ENCODE measurements around the gene AKT3.

AKT3 gene

DNA sequence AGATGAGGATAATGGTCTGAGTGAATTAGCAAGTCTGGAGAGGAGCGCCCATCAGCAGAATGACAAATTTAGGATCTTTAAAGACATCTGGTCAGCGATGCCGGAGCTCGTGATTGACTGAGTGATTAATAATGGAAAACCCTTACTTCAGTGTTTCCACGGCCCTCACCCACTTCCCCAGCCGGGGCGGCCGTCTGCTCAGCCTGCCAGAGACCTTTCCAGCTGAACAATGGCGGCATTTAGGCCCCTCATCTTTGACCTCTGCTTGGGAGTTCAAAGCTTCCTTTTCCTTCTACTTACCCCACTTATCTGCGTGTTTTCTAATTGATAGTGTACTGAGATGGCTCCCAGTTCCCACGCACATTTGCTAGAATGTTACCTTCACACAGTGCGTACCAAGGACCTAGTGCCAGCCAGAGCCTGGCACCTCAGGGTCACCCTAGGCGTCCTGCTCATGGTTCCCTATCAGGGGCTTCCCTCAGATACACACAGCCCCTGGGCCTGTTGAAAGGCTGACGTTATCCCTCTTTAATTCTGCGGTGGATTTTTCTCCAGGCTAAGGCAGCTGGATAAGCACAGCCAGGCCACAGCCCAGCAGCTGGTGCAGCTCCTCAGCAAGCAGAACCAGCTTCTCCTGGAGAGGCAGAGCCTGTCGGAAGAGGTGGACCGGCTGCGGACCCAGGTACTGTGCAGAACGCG is 361.4 kb downstream of the AKT3 start:
- no peak for DNase-seq (ENCODE audit: low read depth in 2 of 2)

- DNase-seq (ENCODE audit: low read depth in 2 of 2), result no peak
These were observed 362.3 kb downstream of the AKT3 start for GRCh38 chr1:243487649-243488227.

DNA sequence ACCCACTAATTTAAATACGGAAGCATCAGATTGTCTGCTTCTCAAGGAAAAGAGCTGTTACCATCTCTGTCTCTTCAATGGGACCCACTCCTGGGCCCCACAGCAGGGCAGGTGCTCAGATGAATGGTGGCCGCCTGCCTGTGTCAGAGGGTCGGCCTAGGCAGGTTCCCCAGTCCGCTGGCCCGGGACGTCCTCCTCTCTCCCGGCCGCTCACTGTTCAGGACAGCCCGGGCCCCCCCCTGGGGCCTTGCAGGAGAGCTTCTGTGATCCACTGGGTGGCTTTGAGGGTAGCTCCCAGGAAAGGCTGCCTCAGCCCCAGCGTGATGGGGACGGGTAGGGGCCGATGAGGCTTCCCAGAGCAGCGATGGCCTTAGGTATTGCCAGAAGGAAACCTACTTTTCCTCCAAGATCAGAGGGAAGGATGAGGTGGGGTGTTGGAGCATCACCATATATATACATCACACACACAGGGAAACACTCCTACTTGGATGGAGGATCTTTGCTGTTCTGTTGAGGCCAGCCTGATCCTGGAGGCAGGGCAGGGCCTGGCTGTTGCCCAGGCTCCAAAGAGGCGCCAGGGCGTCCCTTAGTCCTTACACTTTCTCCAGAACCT is 362.9 kb downstream of the AKT3 start:
- no peak for DNase-seq (ENCODE audit: low read depth in 2 of 2)

- no peak for DNase-seq (ENCODE audit: low read depth in 2 of 2)
These were observed 366.1 kb downstream of the AKT3 start for GRCh38 chr1:243483952-243484351.

- DNase-seq (ENCODE audit: low read depth in 2 of 2), result no peak
These were observed 366.8 kb downstream of the AKT3 start for GRCh38 chr1:243483071-243483771.

GRCh38 chr1:243482141-243483022 is 367.7 kb downstream of the AKT3 start:
- no peak for DNase-seq (ENCODE audit: low read depth in 2 of 2)

- no peak for DNase-seq (ENCODE audit: low read depth in 2 of 2)
These were observed 368.9 kb downstream of the AKT3 start for GRCh38 chr1:243481101-243481500.

DNA sequence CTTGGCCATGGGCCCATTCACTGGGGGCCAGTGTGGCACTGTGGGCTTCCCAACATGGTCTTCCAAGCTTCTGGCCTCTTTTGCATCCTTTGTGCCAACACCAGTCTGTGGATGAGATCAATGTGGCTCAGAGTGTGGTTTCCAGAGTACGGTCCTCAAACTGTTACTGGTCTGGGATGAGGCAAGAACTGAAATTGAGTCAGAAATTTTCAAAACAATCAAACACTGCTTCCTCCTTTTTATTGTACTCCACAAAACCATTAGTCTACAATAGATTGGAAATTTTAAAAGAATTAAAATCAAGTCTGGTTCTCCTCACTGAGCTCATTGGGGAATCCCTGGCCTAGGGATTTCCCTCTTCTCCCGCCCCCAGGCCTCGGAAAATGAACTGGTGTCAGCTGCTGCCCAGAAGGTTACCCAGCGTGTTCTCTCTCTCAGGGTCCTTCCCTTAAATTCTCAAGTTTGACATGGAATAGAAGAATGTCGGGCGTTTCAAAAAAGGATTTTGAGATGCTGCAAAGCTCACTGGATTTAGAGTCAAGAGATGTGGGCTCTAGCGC is 372.2 kb downstream of the AKT3 start:
- DNase-seq (ENCODE audit: low read depth in 2 of 2), result no peak

DNA sequence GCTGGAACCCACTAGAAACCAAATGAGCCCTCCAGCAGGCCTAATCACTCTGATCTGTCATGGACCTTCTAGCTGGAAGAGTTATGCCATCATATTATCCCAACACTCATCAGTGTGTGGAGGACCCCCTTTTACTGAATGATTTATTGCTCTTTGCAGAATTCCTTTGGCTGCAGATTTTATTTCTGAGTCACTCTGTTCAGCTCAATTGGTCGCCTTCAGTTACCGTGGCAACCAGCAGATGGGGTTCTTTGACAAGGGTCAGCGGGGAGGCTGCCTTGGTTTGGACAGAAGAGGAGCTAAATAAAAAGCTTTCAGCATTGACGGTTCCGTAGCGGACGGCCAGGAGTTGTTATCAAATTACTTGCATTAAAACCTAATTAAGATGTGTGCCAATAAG is 374.1 kb downstream of the AKT3 start:
- no peak for DNase-seq (ENCODE audit: low read depth in 2 of 2)

- no peak for DNase-seq (ENCODE audit: low read depth in 2 of 2)
These were observed 375.1 kb downstream of the AKT3 start for GRCh38 chr1:243474906-243475305.

DNA sequence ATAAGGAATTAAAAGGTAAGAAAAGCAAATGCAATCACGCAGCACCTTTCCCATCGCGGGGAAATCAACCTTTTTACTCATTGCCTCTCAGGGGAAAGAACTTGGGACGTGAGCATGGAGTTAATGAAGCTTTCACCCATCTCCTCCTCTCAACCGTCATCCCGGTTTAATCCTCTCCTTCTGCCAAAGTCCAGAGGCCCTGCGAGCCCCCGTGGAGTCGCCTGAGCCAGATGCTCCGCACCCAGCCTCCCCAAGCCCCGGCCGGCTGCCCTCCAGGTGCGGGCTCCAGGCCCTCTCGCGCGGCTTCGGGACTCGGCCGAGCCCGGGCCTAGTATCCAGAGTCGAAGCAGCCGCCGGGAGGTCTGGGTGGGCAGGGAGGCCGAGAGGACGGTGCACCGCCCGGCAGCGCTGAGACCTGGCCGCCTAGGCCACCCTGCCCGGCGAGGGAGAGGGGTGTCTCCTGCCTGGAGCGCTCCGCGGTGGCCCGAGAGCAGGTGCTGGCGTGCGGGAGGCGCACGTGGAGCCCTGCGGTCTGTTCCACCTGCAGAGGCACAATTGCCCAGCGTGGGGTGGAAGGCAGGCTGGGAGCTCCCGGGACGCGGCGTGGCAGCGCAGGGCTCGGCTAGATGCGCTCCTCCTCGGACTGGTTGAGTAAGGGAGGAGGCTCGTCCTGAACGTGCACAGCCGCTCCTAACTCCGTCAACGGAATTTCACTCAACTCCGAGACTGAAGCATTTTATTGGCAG is 375.7 kb downstream of the AKT3 start:
- no peak for DNase-seq (ENCODE audit: low read depth in 2 of 2)

- DNase-seq (ENCODE audit: low read depth in 2 of 2), result no peak
These were observed 376.6 kb downstream of the AKT3 start for GRCh38 chr1:243473227-243474135.

- no peak for DNase-seq (ENCODE audit: low read depth in 2 of 2)
These were observed 378.0 kb downstream of the AKT3 start for GRCh38 chr1:243471754-243472745.

DNA sequence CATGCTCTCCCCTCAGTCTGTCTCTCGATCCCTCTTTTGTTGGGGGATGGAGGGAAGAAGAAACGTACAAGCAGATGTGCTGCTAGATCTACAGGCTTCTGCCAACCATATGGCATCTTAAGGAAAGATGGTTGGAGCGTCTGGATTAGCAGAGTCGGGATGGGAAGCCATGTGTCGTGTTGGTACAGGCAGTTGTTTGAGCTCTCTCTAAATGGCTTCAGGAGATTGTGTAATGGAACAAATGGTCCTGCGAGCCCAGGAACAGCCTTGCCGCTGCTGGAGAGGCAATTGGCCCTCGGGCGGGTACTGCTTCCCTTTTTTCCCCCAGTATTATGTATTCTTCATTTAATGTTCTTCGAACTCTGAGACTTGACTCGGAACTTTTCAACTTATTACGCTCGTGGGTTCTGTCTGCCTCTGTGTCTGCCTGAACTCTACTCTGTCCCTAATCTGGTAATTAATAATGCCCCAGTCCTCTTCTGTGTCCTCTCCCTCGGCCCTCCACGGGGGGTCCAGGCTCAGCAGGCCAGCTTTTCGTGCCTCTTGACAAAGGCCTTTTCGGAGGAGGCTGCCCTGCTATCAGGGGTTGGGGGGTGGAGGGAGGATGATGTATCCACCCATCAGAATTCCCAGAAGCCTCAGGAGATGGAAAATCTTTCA is 378.9 kb downstream of the AKT3 start:
- DNase-seq (ENCODE audit: low read depth in 2 of 2), result no peak

DNA sequence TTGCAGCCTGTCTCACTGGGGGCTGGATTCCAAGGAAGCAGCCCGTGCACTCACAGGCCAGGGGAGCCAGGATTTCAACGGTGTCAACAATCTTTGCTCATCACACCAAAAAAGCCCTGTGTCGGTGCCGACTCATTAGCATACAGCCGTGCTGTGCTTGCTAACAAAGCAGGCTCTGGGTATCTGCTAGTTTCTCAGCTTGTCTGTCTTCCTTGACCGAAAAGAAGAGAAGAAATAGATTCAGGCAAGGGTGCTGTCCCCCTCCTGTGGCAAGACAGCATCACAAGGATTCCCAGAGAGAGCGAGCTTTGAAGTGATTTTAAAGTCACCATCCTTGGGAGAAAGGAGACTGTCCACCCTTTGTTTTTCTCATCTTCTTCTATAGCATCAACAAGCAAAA is 379.5 kb downstream of the AKT3 start:
- no peak for DNase-seq (ENCODE audit: low read depth in 2 of 2)

- no peak for DNase-seq (ENCODE audit: low read depth in 2 of 2)
These were observed 380.5 kb downstream of the AKT3 start for GRCh38 chr1:243469497-243469896.

GRCh38 chr1:243465738-243466137 is 384.3 kb downstream of the AKT3 start:
- DNase-seq (ENCODE audit: low read depth in 2 of 2), result no peak

- no peak for DNase-seq (ENCODE audit: low read depth in 2 of 2)
These were observed 385.0 kb downstream of the AKT3 start for GRCh38 chr1:243465081-243465480.

Measured in stimulated activated CD4-positive, alpha-beta T cell treated with anti-CD3 and anti-CD28 coated beads, Interleukin-12 subunit alpha, Interleukin-12 subunit beta, amount 100 ng/mL, for 24 hours (primary cell).